Amniotic epithelial cell (primary cell): ENCODE results near the gene MED26.
A peak's percentile ranks its signal among the peaks of the same experiment; 100 is the strongest.

Experiments
- DNase-seq: peaks from one replicate; pipeline ENCODE4 v3.0.0-alpha.2; 2010; ENCODE audit warnings: low read depth

MED26 gene

DNA sequence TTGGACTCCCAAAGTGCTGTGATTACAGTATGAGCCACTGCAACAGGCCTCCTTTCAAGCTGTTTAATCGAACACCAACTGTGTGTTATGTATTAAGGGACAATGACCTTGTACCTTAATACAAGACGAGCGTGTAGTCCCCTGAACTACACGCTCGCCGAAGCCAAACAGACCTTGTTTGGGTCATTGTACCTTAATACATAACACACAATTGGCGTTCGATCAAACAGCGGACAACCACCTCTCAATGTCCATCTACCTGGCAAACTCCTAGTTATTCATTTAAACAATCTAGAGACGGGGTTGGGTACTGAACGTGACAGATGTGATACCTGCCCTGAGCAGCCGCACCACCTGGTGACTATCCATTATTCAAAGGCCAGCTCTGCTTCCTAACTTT is 87.1 kb downstream of the MED26 start:
- no peak for DNase-seq

DNA sequence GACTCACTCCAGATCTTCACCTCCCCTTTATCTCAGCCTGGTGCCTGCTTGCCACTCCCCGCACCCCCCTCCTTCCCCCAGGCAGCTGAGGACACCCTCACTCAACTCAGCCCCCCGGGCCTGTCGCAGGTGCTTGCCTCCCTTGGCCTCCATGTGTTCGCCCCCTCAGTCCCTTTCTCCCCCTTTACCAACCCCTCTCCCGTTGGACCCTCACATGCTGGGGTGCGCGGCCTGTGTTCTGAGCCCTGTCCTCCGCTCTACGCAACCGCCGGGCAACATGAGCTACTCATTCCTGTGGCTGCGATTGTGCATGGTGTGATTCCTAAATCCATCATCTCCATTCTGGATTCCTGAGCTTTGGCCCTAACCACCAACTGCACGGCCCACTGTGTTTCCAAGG is 90.9 kb downstream of the MED26 start:
- no peak for DNase-seq

DNA sequence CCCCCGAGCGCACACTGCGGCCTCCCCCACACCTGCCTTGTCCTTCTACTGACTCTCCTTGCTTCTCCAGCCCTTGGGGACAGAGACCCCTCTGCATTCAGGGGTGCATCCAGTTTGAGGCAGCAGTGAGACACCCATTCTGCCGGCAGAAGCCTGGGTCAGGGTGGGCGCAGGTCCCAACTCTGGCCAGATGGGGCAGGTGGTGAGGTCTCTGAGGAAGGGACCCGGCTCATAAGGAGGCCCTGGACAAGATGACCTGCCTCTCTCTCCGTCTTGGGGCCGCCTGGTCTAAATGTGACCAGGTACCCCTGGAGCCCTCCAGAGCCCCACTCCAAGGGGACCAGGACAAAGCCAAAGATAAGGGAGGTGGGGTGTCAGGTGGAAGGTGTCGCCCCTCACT is 91.9 kb downstream of the MED26 start:
- DNase-seq: no peak

DNA sequence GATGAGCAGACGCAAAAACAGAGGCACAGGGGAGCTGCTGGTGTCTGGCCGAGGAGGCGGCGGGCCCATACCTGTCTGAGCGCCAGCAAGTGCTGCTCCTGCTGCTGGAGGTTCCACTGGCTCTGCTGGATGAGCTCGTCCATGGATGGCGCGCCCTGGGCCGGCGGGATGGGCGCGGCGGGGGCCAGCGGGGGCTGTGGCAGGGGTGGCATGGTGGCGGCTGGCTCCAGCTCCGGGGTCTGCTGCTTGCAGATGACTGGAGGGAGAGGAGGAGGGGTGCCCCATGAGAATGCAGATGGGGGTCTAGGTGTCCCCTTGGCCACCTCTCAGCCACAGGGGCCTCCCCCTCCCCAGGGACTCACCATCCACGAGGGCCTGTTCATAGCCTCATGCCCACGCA is 92.6 kb downstream of the MED26 start:
- no peak for DNase-seq

DNA sequence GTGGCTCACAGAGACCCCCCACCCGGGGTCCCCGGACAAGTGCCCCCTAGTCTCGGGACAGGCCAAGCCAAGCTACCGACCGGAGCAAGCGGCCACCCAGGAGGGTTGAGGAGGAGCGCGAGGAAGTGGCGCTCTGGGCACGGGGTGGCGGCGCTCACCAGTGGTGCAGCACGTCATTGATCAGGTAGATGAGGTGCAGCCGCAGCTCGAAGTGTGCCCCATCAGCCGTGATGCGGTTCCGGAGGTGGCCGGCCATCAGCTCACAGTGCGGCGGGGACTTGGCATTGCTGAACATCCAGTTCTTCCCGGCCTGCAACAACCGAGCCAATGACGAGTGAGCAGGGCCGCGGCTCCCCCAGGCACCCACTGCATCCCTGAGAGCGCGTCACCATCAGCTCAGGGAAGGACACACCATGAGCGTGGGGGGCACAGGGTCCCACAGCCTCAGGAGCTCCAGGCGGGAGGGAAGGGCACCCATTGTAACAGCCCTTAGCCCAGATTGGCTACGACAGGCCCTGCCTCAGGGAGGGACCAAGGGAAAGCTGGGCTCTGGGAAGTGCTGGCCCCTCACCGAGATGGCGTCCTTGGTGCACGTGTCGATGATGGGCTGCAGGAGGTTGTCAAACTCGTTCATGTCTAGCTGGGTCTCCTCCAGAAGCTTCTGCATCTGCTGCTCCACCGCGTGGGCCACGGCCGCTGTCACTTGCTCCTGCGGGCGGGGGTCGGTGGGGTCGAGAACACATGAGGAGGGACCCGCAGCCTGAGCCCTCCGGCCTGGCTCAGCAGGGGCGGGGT is 95.4 kb downstream of the MED26 start:
- DNase-seq: no peak

DNA sequence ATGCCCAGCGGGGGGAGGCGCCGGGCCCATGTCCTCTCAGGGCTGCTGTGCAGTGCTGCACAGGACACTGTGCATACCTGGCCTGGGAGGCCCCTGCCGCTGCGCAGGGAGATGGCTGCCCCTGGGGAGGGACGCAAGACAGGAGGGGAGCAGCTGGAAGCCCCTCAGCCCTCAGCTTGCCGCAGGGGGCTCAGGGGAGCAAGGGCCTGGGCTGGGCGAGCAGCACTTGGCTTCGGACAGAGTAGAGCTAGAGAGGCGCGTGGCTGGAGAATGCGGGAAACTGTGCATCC is 96.7 kb downstream of the MED26 start:
- no peak for DNase-seq

DNA sequence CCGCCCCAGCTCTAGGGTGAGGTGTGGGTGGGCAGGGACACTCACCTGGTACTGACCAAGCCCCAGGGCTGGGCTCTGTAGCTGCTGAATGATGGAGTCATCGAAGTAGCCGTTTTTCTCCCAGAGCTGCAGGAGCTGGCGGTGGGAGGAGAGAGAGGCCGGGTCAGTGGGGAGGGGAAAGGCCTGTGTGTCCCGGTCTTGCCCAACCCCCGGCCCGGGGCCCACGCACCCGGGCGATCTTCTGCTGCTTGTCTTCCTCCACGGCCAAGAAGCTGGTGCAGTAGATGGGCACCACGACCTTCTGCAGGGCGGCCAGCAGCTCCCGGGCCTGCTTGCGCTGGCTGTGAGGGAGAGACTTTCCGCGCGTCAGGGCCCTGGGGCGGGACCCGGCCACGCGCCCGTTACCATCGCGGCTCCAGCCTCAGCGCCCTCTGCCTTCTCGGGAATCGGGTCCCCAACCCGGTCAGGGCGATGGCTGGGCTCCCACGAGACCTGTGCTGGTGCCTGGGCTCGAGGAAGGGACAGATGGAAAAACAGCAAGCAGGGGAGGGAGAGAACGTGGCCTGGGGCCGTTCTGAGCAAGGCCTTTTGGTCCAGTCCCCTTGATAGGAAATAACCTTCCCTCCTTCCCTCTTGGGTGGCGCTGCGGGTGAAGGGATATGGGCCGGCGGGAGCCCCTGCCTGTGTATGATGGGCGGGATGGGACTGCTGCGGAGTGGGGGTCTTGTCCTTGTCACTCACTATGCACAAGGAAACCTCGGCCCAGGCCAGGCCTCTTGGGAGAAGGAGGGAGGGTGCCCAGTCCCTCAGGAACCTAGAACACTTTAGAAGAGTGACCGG is 97.2 kb downstream of the MED26 start:
- no peak for DNase-seq

DNA sequence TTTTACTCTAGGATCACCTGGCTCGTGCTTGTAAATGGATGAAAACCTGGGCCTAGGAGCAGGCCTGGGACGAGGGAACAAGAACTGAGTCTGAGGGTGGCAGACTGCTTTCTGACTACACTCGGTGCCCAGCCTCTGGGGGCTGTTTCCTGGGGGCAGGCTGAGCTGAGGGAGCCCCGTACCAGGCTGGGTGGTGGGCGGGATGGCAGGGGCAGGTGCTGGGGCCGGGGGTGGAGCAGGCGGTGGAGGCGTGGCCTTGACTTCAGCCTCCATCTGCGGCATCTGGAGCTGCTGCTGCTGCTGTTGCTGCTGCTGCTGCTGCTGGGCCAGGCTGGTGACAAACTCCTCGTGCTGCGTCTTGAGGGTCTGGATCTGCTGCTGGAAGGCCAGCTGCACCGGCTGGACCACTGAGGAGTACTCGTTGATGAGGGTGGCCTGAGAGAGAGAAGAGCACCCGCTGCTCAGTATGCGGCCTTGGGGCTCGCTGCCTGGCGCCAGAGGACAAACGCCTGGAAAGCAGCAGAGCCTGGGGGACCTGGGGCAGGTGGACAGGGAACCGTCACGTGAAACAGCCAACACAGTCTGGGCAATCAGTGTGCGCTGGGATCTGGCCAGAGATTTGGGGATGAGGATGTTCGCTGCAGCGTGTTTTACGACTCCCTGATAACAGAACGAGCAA is 98.4 kb downstream of the MED26 start:
- DNase-seq: no peak

DNA sequence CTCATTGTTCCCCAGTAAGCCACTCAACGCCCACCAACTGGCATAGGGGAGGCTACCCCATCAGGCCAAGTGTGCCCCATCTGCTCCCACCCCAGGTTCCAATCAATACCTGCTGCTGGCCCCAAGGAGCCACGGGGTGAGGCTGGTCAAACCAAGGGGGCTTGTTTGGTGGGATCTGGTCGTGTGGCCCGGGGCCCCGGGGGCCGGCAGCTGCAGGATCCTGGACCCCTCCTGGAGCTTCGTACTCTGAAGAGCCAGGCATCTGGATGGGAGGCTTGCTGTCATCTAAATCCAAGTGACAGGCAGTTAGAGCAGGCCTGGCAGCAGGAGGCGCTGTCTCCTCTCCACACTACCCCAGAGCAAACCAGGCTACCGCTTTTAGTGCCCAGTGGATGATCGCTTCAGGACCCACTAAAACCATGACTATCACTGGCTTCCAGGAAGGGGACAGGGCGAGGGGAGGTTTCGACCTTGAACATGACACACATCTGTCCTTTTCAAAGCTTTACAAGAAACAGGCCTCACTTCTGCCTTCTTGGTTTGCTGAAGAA is 100.0 kb downstream of the MED26 start:
- DNase-seq: peak; percentile 12

DNA sequence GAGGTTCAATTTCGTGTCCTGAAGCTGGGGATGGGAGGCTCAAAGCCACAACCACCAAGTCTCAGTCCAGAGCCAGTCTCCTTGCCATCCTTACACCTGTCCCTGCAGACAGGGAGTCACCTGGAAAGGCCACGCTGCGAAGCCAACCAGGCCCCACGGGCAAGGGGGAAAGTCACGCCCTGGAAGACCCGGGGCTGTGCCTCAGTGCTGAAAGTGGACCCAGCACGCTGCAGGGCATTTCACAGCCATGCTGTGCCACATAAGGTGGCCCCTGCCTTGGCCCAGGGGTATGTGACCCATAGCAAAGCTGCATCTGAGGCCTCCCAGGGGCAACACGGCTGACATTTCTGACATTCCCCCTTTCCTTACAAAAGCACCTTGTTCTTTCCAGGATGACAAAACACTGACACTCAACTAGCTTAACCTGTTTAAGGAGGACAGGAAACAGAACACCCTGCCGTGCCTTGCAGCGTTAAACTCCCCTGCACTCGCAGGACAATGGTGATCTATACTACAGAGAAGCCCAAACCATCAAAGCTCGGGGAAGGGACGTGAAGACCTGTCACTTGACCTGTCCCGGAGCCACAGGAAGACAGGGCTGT is 100.6 kb downstream of the MED26 start:
- no peak for DNase-seq

DNA sequence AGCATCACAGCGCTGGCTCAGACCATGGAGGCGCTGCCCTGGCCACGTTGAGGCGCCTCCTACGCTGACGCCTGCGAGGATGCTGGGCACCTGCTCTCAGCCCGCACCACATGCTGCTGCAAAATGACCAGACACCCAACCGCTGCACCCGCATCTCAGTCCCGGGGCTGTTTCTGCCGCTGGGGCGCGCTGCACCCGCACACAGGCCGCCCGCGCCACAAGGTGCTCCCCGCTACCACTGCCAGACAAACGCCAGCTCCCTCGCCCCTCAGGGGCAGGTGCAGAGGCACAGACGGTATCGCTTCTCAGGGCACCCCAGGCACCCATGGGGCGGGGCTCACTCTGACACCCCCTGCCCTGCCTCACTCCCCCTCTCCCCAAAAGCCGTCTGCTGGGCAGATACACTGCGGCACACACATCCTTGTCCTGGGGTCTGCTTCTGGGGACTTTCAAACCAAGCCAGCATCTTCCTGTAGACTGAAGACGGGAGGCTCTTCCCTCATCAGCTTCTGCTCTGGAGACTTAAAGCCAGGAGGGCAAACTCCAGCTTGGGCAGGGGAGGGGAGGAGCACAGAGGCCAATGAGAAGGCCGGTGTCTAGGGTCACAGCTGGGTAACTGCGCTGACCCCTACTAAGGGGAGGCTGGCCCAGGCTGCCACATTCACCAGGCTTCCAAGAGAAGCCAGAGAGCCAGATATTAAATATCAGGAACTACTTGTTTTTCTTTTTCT is 102.1 kb downstream of the MED26 start:
- DNase-seq: no peak

DNA sequence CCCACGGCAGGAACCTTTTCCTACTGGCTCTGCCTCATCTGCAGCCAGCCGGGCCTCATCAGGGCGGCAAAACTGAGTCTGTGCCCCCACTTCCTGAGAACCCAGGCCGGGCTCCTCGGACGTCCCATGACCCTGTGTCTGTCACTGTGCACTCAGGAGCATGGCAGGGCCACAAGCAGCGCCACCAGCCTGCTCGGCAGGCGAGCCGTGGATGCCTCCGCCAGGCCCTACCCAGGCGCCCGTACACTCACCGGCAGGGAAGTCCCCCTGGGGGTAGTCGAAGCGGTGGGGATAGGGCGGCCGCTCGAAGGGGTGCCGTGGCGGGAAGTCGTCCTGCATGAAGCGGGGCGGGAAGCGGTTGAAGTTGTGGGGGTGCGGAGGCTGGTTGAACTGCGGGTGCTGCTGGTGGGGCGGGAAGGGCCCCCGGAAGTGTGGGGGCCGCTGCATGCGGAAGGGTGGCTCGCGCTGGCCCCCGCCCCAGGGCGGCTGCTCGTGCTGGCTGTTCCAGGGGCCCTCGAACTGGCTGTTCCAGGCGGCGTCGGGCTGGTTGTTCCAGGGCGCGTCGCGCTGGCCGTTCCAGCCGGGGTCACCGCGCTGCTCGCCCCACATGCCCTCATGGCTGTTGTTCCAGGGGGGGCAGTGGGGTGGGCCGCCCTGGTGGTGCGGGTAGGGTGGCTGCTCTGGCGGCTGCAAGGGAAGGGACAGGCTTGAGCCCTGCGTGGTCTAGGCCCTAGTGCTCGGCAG is 102.8 kb downstream of the MED26 start:
- DNase-seq: no peak
